Measurements from ENCODE around the gene CDK17.
"Not testable (repeated sequence)": the region's sequence is repeated elsewhere in the genome, so short reads cannot be mapped to it uniquely, and the experiment has no call there.

The CDK17 gene

DNA sequence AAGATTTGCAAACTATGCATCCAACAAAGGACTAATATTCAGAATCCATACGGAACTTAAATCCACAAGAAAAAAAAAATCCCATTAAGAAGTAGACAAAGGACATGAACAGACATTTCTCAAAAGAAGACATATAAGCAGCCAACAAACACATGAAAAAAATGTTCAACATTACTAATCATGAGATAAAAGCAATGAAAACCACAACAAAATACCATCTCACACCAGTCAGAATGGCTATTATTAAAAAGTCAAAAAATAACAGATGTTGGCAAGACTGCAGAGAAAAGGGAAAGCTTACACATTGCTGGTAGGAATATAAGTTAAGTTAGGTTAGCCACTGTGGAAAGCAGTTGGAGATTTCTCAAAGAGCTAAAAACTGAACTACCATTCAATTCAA lies 16.2 kb downstream of the CDK17 start:
- no peak for DNase-seq

DNA sequence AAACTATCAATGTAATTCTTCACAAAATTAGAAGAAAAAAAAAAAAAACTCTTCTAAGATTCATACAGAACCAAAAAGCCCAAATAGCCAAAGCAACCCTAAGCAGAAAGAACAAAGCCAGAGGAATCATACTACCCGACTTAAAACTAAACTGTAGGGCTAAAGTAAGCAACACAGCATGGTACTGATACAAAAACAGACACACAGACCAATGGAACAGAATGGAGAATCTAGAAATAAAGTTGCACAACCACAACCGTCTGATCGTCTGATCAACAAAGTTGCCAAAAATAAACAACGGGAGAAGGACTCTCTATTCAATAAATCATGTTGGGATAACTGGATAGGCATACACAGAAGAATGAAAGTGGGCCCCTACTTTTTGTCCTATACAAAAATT lies 16.9 kb downstream of the CDK17 start:
- DNase-seq = no peak

DNA sequence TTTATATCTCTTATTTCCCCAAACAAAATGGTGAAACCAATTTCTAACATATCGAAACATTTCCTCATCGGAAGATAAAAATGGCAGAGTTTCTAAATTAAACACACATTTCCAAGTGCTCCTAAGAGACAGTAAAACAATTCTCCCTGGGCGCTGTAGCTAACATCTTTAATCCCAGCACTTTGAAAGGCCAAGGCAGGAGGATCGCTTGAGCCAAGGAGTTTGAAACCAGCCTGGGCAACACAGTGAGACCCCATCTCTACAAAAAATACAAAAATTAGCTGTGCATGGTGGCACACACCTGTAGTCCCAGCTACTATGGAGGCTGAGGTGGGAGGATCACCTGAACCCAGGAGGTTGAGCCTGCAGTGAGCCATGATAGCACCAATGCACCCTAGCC lies 20.5 kb downstream of the CDK17 start:
- DNase-seq = not testable (repeated sequence)

DNA sequence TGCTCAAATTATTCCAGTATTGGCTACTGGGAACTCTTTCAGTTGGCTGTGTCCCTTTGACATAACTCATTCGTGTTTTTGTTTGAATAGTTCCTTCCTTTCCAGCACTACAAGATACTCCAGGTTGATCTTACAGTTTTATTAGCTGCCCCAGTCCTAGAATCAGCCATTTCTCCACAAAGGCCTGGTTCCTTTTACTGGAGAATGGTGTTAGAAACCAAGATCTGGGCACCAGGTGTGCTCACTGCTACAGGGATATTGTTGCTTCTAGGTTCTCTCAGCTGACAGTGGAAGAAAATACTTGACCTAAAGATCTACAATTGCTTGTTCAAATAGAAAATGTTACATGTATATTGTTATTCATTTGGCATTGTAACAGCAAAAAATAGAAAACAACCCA lies 21.9 kb downstream of the CDK17 start:
- no peak for DNase-seq

GRCh38 chr12:96376865-96377264 lies 23.4 kb downstream of the CDK17 start:
- no peak for DNase-seq

GRCh38 chr12:96375841-96376604 lies 24.2 kb downstream of the CDK17 start:
- no peak for DNase-seq

DNA sequence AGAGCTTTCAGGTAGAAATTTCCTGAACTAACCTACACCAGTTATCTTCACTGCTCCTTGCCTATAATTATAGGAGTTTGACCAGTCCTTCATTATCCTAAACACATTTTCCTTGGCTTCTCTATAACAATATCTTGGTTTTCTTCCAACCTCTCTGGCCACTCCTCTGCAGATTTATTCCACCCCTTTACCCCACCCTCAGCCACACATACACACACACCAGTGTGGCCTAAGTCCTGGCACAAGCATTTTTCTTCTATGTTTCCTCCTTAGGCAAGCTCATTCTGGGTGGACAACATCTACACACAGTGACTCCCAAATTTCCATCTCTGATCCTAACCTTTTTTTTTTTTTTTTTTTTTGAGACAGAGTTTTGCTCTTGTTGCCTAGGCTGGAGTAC lies 25.1 kb downstream of the CDK17 start:
- DNase-seq = no peak

DNA sequence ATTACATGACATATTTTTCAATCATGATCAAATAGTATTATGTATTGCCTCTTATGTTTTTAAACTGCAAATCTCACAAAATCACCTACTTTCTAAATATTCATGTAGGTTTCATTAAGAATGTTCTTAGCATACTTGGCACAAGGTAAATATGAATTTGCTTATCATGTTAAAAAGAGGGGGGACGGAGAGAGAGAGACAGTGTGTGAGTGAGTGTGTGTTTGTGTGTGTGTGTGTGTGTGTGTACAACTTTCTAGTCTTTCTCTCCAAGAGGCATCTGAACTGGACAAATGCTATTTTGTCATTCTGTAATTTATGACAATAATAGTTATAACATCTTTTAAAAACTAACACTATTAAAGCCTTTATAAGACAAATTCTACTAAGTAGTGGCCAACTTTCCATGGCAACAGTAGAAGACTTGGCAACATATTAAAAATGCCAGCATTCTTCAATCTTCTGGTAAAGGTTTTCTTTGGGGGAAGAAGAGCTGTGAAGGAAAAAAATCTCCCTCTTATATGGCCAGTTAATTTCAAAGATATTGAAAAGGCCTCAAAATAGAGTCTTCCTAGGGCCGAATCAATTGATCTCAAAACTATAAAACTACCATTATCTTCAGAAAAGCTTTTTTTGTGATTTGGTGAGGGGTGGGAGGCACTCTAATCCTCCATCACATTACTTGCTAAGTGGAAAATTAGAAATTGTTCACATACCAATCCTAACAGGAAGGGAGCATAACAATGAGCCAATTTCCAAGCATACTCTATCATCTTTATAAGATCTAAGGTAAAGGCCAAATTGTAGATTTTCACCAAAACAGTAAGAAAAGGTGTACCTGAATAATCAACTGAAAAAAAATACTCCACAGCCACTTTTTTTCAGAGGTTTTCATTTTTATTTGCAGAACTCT lies 28.2 kb downstream of the CDK17 start:
- DNase-seq = no peak

DNA sequence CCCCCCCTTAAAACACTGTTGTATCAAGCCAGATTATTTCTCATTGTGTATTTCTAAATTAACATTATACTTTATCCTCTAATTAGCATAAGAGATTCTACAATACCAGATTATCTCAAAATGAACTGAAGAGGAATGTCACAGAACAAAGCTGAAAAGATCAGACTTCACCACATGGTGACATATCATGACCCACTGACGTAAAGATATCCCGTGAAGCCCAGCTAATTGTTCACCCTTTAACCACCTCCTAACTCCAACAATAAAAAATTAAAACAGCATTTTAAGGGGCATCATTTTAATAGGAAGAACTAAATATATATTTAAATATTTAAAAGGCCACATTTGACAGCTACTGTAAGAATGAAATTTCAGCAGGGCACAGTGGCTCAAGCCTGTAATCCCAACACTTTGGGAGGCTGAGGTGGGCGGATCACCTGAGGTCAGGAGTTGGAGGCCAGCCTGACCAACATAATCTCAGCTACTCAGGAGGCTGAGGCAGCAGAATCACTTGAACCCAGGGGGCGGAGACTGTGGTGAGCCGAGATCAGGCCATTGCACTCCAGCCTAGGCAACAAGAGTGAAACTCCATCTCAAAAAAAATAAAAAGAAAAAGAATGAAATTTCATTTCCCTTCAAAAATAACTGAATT lies 29.0 kb downstream of the CDK17 start:
- DNase-seq = no peak

DNA sequence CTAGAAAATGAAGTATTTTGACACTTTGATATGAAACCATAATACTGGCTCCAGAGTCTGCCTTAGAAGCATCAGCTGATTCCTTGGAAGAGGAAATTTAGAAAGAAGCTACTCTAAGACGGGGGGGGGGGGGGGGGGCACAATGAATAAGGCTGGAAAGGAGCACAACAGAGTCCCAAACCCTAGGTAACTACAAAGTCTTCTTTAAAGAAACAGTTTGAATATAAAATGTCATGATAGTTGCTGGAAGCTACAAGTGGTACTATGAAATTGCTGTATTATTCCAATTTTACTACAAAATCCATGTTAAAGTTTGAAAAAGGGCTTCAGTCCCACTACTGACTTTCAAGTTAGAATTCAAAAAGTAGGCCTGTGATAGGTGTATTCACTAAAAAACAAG lies 31.6 kb downstream of the CDK17 start:
- no peak for DNase-seq

GRCh38 chr12:96368233-96368632 lies 32.0 kb downstream of the CDK17 start:
- no peak for DNase-seq

- DNase-seq = no peak
Observed at GRCh38 chr12:96366381-96366654, 33.9 kb downstream of the CDK17 start.

- no peak for DNase-seq
Observed at GRCh38 chr12:96365604-96366380, 34.4 kb downstream of the CDK17 start.

DNA sequence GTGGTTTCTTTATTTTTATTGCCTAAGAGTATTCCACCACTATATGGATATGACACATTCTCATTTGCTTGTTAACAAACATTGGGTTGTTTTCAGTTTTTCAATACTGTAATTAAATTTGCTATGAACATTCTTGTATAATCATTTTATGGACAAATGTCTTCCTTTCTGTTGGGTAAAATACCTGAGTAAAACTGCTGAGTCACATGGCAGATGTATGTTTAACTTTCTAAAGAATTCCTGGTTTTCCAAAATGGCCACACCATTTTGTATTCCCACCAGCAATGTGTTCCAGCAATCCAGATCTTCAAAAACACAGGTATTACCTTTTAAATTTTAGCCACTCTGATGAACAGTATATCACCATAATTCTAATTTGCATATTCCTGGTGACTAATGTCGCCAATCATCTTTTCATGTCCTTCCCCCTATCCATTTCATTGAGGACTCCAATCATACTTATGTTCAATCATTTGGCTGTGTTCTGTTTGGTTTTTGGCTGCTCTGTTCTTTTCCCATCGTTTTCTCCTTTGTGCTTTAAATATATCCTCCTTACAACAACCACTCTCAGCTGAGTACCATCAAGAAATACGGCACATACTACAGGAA lies 36.0 kb downstream of the CDK17 start:
- no peak for DNase-seq

GRCh38 chr12:96361074-96361473 lies 39.2 kb downstream of the CDK17 start:
- no peak for DNase-seq

- DNase-seq = no peak
Observed at GRCh38 chr12:96360550-96360949, 39.7 kb downstream of the CDK17 start.

DNA sequence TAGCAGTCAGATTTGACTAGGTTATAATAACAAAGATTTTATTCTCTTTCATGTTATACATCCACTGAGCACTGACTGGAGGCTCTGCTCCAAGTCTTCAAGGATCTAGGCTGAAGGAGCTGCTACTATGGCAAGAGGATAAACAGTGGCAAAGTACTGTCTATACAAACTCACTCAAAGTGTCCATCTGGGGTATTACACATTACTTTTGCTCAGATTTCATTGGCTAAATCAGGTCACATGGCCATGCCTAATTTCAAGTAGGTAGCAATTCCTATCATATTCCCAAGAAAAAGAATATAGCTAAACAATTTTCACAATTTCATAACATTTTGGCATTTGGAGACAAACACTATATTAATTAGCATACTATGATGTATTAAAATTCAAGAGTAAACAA lies 40.9 kb downstream of the CDK17 start:
- no peak for DNase-seq

DNA sequence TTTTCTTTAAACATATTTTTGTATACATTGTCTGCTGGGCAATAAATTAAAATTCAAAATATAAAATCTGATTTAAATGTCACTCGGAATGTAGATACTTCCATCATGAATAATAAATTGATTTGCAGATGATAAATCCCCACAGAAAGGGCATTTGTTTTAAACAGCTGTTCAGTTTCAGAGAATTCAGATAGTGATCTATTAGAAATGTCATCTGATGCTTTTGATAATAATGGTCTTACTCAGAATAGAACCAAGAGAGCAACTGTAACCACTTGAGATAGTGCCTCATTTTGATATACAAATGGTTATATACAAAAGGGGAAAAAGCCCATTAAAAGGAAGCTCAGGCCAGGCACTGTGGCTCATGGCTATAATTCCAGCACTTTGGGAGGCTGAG lies 43.4 kb downstream of the CDK17 start:
- no peak for DNase-seq

DNA sequence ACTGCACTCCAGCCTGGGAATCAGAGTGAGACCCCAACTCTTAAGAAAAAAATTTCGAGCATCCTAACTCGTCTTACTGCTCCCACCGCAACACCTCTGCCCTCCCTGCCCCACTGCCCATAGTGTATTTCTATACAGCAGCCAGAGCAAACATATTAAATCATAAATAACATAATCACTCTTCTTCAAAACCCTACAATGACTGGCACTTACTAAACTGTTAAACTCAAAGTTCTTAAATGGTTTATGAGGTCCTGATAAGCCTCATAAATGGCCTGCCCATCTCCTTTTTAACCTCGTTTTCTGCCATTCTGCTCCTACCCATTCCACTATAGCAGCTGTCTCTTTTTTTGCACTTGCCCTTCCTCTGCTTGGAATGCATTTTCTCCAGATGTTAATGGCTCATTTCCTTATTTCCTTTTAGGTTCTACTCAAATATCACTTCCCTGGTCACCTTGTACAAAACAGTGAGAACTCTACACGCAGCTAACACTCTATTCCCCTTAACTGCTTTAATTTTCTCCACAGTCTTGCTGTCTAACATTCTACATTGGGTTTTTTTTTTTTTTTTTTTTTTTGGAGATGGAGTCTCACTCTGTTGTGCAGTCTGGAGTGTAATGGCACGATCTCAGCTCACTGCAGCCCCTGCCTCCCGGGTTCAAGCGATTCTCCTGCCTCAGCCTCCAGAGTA lies 45.2 kb downstream of the CDK17 start:
- no peak for DNase-seq

- DNase-seq = no peak
Observed at GRCh38 chr12:96354326-96354725, 45.9 kb downstream of the CDK17 start.

GRCh38 chr12:96352161-96352835 lies 47.9 kb downstream of the CDK17 start:
- no peak for DNase-seq
